Gastroesophageal sphincter (tissue), 3 donors: ENCODE results near the gene KCNH1.

ENCODE experiments used
- CTCF ChIP-seq, 4 experiments: fragments of 200-600 bp in 2 of 4; fragments of 450-650 bp in 2 of 4; sonication (generic) in 1 of 4; IDR thresholded peaks; one replicate each; pipeline ENCODE4 v1.5.1; 2017 to 2019; ENCODE audit warnings: antibody characterized with exemption in 4 of 4, mild to moderate bottlenecking in 2 of 4, moderate library complexity in 2 of 4
- POLR2A ChIP-seq, 2 donors: fragments of 450-650 bp; IDR thresholded peaks; one replicate each; pipeline ENCODE4 v1.6.1; 2017; ENCODE audit warnings: antibody characterized with exemption in 2 of 2, mild to moderate bottlenecking in 2 of 2, moderate library complexity in 1 of 2
- POLR2AphosphoS5 ChIP-seq: sonication (generic); formaldehyde crosslinking; IDR thresholded peaks from one replicate; pipeline ENCODE4 v1.6.1; 2017; ENCODE audit warnings: antibody characterized with exemption

DNA sequence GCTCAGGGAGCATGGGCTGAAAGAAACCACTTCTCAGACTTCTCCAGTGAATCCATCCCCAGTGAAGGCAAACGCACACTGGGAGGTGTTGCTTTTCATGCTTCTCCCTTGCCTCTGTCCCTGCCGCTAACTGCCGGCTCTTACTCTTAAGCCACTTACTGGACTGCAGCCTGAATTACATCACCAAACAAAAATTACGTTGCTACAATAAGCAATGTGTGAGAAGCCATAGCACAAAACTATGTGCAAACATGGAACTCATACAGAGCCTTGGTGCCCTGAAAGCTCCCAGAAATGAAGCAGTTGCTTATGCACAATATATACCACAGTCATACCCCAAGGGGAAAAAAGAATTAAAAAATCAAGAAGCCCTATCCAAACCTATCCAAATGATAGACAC is 375.2 kb downstream of the KCNH1 start:
- no peak for TF ChIP-seq CTCF (IDR thresholded peaks at IDR 0.05)
- TF ChIP-seq POLR2A (IDR thresholded peaks at IDR 0.05), result no peak
- no peak for TF ChIP-seq POLR2AphosphoS5
